Upper lobe of left lung (tissue), 4 donors: ENCODE results near the gene NELFCD.

Source experiments
- POLR2AphosphoS5 ChIP-seq, 2 donors: sonication (generic); formaldehyde crosslinking; IDR thresholded peaks; one replicate each; pipeline ENCODE4 v1.5.1; 2017; ENCODE audit warnings: antibody characterized with exemption in 2 of 2
- TF ChIP-seq, protein P1 (sequence below), 6 experiments: fragments of 450-650 bp in 4 of 6; fragments of 200-600 bp in 2 of 6; sonication (generic) in 2 of 6; IDR thresholded peaks; one replicate each; pipeline ENCODE4 v1.5.1; 2016 to 2019; ENCODE audit warnings: antibody characterized with exemption in 6 of 6

DNA sequence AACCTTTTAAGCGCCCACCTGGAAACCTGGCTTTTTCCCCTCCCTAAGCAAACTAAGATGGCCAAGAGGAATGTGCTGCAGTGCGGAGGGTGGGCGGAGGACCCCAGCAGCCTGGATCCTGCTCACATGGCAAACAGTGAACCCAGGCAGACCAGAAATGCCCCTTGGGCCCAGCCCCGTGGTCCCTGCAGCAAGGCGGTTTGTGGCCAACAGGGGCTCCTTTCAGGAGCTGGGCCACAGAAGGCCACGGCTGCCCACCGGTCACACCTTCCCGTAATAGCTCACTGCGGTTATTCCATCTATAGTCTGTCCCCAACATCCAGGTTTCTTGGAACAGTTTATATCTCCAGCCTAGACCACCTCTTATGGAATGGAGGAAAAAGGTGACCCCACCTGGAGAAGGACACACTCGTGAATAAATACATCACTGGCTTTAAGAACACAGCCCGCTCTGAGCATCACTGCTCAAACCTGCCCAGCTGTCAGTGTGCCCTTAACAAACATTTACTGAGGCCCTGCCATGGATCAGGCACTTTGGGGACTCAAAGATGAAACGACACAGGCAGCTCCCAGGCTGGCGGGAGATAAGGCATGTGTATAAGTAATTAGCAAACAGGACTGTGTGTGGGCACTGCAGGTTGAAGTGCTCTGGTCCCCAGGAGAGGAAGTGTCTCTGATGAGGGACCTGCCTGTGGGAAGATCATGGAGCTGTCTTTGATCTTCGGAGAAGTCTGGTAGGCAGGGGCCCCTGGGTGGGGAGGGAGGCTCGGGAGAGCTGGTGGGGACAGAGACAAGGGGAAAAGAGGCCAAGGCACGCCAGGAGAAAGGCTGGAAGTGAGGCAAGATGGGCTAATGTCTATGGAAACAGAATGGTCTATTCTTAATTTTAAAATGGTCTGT is 35.0 kb downstream of the NELFCD start:
- no peak for TF ChIP-seq POLR2AphosphoS5 (IDR thresholded peaks at IDR 0.05)
- TF ChIP-seq, protein P1, sequence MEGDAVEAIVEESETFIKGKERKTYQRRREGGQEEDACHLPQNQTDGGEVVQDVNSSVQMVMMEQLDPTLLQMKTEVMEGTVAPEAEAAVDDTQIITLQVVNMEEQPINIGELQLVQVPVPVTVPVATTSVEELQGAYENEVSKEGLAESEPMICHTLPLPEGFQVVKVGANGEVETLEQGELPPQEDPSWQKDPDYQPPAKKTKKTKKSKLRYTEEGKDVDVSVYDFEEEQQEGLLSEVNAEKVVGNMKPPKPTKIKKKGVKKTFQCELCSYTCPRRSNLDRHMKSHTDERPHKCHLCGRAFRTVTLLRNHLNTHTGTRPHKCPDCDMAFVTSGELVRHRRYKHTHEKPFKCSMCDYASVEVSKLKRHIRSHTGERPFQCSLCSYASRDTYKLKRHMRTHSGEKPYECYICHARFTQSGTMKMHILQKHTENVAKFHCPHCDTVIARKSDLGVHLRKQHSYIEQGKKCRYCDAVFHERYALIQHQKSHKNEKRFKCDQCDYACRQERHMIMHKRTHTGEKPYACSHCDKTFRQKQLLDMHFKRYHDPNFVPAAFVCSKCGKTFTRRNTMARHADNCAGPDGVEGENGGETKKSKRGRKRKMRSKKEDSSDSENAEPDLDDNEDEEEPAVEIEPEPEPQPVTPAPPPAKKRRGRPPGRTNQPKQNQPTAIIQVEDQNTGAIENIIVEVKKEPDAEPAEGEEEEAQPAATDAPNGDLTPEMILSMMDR (IDR thresholded peaks at IDR 0.05), result no peak
